CD4-positive, alpha-beta T cell (primary cell): ENCODE measurements around the gene KRTAP5-6. TPM values are rescaled to one million over a fixed set of nuclear protein-coding genes. Genes with fewer than 3 reads are reported as not detected.

Experiments used
- ATAC-seq: fragments of 200-7000 bp; cut with Tn5 transposase; one replicate; pipeline ENCODE4 v1.10.0; 2022; ENCODE audit warnings: mild to moderate bottlenecking; ENCODE audit not compliant: poor library complexity
- CTCF ChIA-PET: fragments of 350-600 bp; sonication (Branson Sonifier 250); formaldehyde crosslinking; loops from one replicate; lab custom pipeline; 2021; ENCODE audit warnings: antibody characterized with exemption, inconsistent platforms; lab: Charles Lee
- POLR2A ChIA-PET: fragments of 350-600 bp; sonication (Branson Sonifier 250); formaldehyde crosslinking; loops from one replicate; lab custom pipeline; 2021; ENCODE audit warnings: antibody characterized with exemption, inconsistent platforms; lab: Charles Lee
- DNase-seq, 14 experiments: peaks; one replicate each; pipeline ENCODE4 v3.0.0-alpha.2; 2013 to 2020; ENCODE audit warnings: mixed read lengths in 2 of 14
- H3K27ac ChIP-seq, 2 donors: one replicate each; pipeline versions ENCODE4 v1.5.1 to v1.7.0; 2013; ENCODE audit warnings: low read length in 2 of 2, low read depth in 1 of 2, mild to moderate bottlenecking in 1 of 2
- H3K27me3 ChIP-seq, 2 experiments: 1 replicate in 1 of 2; 2 replicates in 1 of 2; pipeline versions ENCODE4 v1.6.1 to v1.7.0; 2013; ENCODE audit warnings: low read length in 2 of 2, control low read depth in 1 of 2, mild to moderate bottlenecking in 1 of 2, moderate library complexity in 1 of 2; ENCODE audit not compliant: insufficient read depth in 2 of 2, control insufficient read depth in 1 of 2
- H3K36me3 ChIP-seq: one replicate; pipeline ENCODE4 v1.6.1; 2013; ENCODE audit warnings: low read length, control low read depth; ENCODE audit not compliant: insufficient read depth
- H3K4me1 ChIP-seq: one replicate; pipeline ENCODE4 v1.6.1; 2013; ENCODE audit warnings: low read length, control low read depth; ENCODE audit not compliant: insufficient read depth
- H3K4me3 ChIP-seq: one replicate; pipeline ENCODE4 v1.5.1; 2013; ENCODE audit warnings: mild to moderate bottlenecking, low read length, moderate library complexity
- H3K9me3 ChIP-seq, 2 experiments: 1 replicate in 1 of 2; 2 replicates in 1 of 2; pipeline versions ENCODE4 v1.6.1 to v1.7.0; 2013; ENCODE audit warnings: low read length in 2 of 2, mild to moderate bottlenecking in 2 of 2, control low read depth in 1 of 2, moderate library complexity in 1 of 2; ENCODE audit not compliant: control insufficient read depth in 1 of 2, insufficient read depth in 1 of 2
- H3K27ac Mint-ChIP-seq: one replicate; pipeline ENCODE4 v1.8.0; 2020; ENCODE audit warnings: mixed read lengths
- H3K27me3 Mint-ChIP-seq: one replicate; pipeline ENCODE4 v1.8.0; 2021; ENCODE audit warnings: mixed read lengths
- H3K36me3 Mint-ChIP-seq: one replicate; pipeline ENCODE4 v1.8.0; 2021; ENCODE audit warnings: low read depth, mixed read lengths
- H3K4me1 Mint-ChIP-seq: one replicate; pipeline ENCODE4 v1.8.0; 2021; ENCODE audit warnings: low read depth, mixed read lengths
- H3K4me3 Mint-ChIP-seq: one replicate; pipeline ENCODE4 v1.8.0; 2020; ENCODE audit warnings: mild to moderate bottlenecking, mixed read lengths
- H3K9me3 Mint-ChIP-seq: one replicate; pipeline ENCODE4 v1.8.0; 2020; ENCODE audit warnings: mixed read lengths
- intact Hi-C, 2 experiments: fragments of 100-400 bp; cut with DNase I in 1 of 2; cut with micrococcal nuclease in 1 of 2; formaldehyde crosslinking; loops; one replicate each; pipeline versions ENCODE4 v1.15.1 to v1.9.0; 2023 to 2025; cut with DNase I, micrococcal nuclease
- total RNA-seq, 174 experiments: library from RNA in 2 of 174; stranded (reverse) in 2 of 174; gene quantifications; one replicate each; pipeline ENCODE4 v1.2.3 and lab custom pipeline; 2021 to 2026
- TF ChIP-seq, protein P1 (sequence below): fragments of 200-600 bp; IDR thresholded peaks from one replicate; pipeline ENCODE4 v1.8.0; 2022; ENCODE audit warnings: antibody characterized with exemption, mild to moderate bottlenecking

Gene KRTAP5-6
- total RNA-seq, 2 experiments from 2014 or later: not detected

DNA sequence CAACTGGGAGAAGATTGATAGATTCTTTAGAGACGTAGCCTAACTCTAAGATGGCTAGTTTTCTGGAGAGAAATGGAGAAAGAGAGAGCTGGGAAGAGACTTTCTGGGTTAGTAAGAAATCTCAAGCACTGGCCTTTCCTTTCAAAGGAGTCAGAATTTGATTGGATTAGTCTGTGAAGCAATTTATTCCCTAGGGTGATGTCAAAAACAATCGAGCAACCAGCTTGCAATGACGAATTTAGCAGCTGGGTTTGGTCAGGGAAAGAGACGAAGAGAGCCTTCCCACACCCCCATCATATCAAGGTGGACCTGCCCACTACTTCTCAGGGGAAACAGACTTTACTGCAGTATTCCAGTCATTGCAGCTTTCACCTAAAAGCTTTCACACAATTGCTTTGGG, 10.8 kb downstream of the KRTAP5-6 start:
- peaks cover 0 to 4% of the 10 kb centered on the region in 2 experiments for H3K9me3 ChIP-seq
- H3K4me3 ChIP-seq: no peak overlapping the region
- ATAC-seq: no peak
- H3K4me3 Mint-ChIP-seq: no peak overlapping the region
- H3K27ac ChIP-seq: no peak overlapping the region
- H3K36me3 ChIP-seq: no peaks in the 10 kb centered on the region
- TF ChIP-seq, protein P1, sequence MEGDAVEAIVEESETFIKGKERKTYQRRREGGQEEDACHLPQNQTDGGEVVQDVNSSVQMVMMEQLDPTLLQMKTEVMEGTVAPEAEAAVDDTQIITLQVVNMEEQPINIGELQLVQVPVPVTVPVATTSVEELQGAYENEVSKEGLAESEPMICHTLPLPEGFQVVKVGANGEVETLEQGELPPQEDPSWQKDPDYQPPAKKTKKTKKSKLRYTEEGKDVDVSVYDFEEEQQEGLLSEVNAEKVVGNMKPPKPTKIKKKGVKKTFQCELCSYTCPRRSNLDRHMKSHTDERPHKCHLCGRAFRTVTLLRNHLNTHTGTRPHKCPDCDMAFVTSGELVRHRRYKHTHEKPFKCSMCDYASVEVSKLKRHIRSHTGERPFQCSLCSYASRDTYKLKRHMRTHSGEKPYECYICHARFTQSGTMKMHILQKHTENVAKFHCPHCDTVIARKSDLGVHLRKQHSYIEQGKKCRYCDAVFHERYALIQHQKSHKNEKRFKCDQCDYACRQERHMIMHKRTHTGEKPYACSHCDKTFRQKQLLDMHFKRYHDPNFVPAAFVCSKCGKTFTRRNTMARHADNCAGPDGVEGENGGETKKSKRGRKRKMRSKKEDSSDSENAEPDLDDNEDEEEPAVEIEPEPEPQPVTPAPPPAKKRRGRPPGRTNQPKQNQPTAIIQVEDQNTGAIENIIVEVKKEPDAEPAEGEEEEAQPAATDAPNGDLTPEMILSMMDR: no peak
- H3K4me1 Mint-ChIP-seq: peaks cover 18% of the 10 kb centered on the region
- no peak for DNase-seq
- intact Hi-C loops: no loop called here
- ChIA-PET POLR2A (no interaction called here), CTCF (interaction anchor here (2.0 kb wide), 1 partner anchor 14 kb away, joined by 7 read pairs; no protein-coding TSS in a partner anchor)
- H3K9me3 Mint-ChIP-seq: no peaks in the 10 kb centered on the region
- H3K27ac Mint-ChIP-seq: no peak overlapping the region
- H3K36me3 Mint-ChIP-seq: no peaks in the 10 kb centered on the region
- H3K4me1 ChIP-seq: peaks cover 4% of the 10 kb centered on the region
- H3K27me3 ChIP-seq: peaks cover 0 to 3% of the 10 kb centered on the region in 2 experiments
- H3K27me3 Mint-ChIP-seq: no peaks in the 10 kb centered on the region

DNA sequence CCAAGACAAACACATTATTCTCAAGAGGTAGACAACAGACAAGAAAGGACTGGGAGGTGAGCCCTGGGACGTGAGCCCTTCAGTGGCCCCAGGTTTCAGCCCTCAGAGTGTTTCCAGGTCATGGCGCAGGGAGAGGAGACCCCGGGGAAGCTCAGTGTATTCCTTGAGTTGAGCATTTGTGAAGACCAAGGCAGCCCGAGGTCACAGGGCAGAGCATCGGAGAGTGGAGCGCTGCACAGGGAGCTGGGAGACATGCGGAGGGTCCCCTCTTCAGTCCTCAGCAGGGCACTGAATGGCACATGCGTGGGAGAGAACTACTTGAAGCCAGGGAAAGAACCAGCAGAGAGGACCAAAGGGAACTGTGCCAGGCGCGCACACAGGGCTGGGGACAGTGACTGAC, 11.7 kb downstream of the KRTAP5-6 start:
- Mint-ChIP-seq H3K36me3 (no peaks in the 10 kb centered on the region), H3K4me3 (no peak overlapping the region), H3K4me1 (peaks cover 18% of the 10 kb centered on the region), H3K27ac (no peak overlapping the region), H3K27me3 (peaks cover 4% of the 10 kb centered on the region), H3K9me3 (no peaks in the 10 kb centered on the region)
- POLR2A ChIA-PET: no interaction called here
- TF ChIP-seq, protein P1: no peak
- intact Hi-C loops: no loop called here
- Histone ChIP-seq H3K27ac (no peak overlapping the region), H3K27me3 (peaks cover 0 to 3% of the 10 kb centered on the region in 2 experiments), H3K36me3 (no peaks in the 10 kb centered on the region), H3K4me3 (no peak overlapping the region), H3K4me1 (peaks cover 4% of the 10 kb centered on the region), H3K9me3 (peaks cover 0 to 4% of the 10 kb centered on the region in 2 experiments)
- no peak for ATAC-seq
- no peak for DNase-seq
- CTCF ChIA-PET: no interaction called here

GRCh38 chr11:1714908-1715885, 18.2 kb downstream of the KRTAP5-6 start:
- intact Hi-C loops: no loop called here
- Mint-ChIP-seq H3K27me3 (peaks cover 4% of the 10 kb centered on the region), H3K4me3 (no peak overlapping the region), H3K9me3 (no peaks in the 10 kb centered on the region), H3K36me3 (no peaks in the 10 kb centered on the region), H3K27ac (no peak overlapping the region), H3K4me1 (no peaks in the 10 kb centered on the region)
- Histone ChIP-seq H3K27ac (no peak overlapping the region), H3K9me3 (no peaks in the 10 kb centered on the region), H3K4me3 (no peak overlapping the region), H3K36me3 (no peaks in the 10 kb centered on the region), H3K27me3 (no peaks in the 10 kb centered on the region), H3K4me1 (no peaks in the 10 kb centered on the region)
- DNase-seq (no peak), ATAC-seq (no peak)
- ChIA-PET POLR2A (no interaction called here), CTCF (no interaction called here)
- TF ChIP-seq, protein P1: no peak
